ENCODE measurements around the gene COBL.

COBL gene

GRCh38 chr7:51316666-51317581 is at the start of gene COBL:
Gene COBL (minus strand): TSS chr7:51316809. CDS start chr7:51316633, 176 bp downstream.
- peak within 1 kb of the TSS; percentile 93 for H3K27ac ChIP-seq
- peak; percentile 51 for TF ChIP-seq CTCF (conservative IDR thresholded peaks at IDR 0.05)

- no peak overlapping the region for H3K27ac ChIP-seq
- TF ChIP-seq CTCF (conservative IDR thresholded peaks at IDR 0.05) = no peak
Observed at GRCh38 chr7:51366172-51366728, 49.6 kb upstream of the COBL start.

- no peak overlapping the region for H3K27ac ChIP-seq
- peak; percentile 63 for TF ChIP-seq CTCF (conservative IDR thresholded peaks at IDR 0.05)
Observed at GRCh38 chr7:51357821-51358220, 41.2 kb upstream of the COBL start.

- H3K27ac ChIP-seq = no peak overlapping the region; the same call in 1 of the 2 replicates
- TF ChIP-seq CTCF (conservative IDR thresholded peaks at IDR 0.05) = no peak
Observed at GRCh38 chr7:51356849-51357516, 40.4 kb upstream of the COBL start.

- TF ChIP-seq CTCF (conservative IDR thresholded peaks at IDR 0.05) = no peak
- no peak overlapping the region for H3K27ac ChIP-seq
Observed at GRCh38 chr7:51354897-51355296, 38.3 kb upstream of the COBL start.

GRCh38 chr7:51354434-51354833 is 37.8 kb upstream of the COBL start:
- H3K27ac ChIP-seq = no peak overlapping the region
- no peak for TF ChIP-seq CTCF (conservative IDR thresholded peaks at IDR 0.05)

Data from VCaP (cell line).